ENCODE data around the gene PRRT4. TPM values are rescaled to one million over a fixed set of nuclear protein-coding genes. Genes with fewer than 3 reads are reported as not detected.

PRRT4 gene
- total and polyA plus RNA-seq, 9 of the 15 experiments (the other 6 are each of a cell fraction or from before 2014, with no cell fraction given), result not detected

- TF ChIP-seq, protein P1, sequence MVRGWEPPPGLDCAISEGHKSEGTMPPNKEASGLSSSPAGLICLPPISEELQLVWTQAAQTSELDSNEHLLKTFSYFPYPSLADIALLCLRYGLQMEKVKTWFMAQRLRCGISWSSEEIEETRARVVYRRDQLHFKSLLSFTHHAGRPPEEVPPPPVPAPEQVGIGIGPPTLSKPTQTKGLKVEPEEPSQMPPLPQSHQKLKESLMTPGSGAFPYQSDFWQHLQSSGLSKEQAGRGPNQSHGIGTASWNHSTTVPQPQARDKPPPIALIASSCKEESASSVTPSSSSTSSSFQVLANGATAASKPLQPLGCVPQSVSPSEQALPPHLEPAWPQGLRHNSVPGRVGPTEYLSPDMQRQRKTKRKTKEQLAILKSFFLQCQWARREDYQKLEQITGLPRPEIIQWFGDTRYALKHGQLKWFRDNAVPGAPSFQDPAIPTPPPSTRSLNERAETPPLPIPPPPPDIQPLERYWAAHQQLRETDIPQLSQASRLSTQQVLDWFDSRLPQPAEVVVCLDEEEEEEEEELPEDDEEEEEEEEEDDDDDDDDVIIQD (CRISPR knock-in tag; IDR thresholded peaks at IDR 0.05), result no peak
- TF ChIP-seq, protein P2, sequence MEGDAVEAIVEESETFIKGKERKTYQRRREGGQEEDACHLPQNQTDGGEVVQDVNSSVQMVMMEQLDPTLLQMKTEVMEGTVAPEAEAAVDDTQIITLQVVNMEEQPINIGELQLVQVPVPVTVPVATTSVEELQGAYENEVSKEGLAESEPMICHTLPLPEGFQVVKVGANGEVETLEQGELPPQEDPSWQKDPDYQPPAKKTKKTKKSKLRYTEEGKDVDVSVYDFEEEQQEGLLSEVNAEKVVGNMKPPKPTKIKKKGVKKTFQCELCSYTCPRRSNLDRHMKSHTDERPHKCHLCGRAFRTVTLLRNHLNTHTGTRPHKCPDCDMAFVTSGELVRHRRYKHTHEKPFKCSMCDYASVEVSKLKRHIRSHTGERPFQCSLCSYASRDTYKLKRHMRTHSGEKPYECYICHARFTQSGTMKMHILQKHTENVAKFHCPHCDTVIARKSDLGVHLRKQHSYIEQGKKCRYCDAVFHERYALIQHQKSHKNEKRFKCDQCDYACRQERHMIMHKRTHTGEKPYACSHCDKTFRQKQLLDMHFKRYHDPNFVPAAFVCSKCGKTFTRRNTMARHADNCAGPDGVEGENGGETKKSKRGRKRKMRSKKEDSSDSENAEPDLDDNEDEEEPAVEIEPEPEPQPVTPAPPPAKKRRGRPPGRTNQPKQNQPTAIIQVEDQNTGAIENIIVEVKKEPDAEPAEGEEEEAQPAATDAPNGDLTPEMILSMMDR (IDR thresholded peaks at IDR 0.05 in 2 of 3, conservative IDR thresholded peaks at IDR 0.05 in 1 of 3; ENCODE audit: insufficient read depth in 2 of 3, low read depth in 1 of 3, low read length in 3 of 3), result peak; percentile 95 to 99 (median 98)
- TF ChIP-seq MAZ (CRISPR knock-in tag; conservative IDR thresholded peaks at IDR 0.05 in 1 of 2, IDR thresholded peaks at IDR 0.05 in 1 of 2) (peak; percentile 21 to 36; a peak in 2 of 4 replicates), CC2D1A (IDR thresholded peaks at IDR 0.05) (peak; percentile 69), JUND (IDR thresholded peaks at IDR 0.05; ENCODE audit: borderline replicate concordance, low read depth, low read length) (0 out of 2 replicates have a peak, but pooled peaks have one; percentile 5), JUND (tag; IDR thresholded peaks at IDR 0.05; ENCODE audit: borderline replicate concordance, low read depth, low read length) (no peak), CBX5 (IDR thresholded peaks at IDR 0.05; ENCODE audit: borderline replicate concordance, low read depth) (no peak), YY1 (IDR thresholded peaks at IDR 0.05; ENCODE audit: borderline replicate concordance in 1 of 3, control insufficient read depth in 1 of 3, extremely low read depth in 1 of 3, insufficient read depth in 3 of 3, insufficient read length in 1 of 3, insufficient replicate concordance in 2 of 3, low read depth in 1 of 3, low read length in 2 of 3) (peak in 2 of 3 experiments; percentile 10 to 13), DEAF1 (CRISPR knock-in tag; IDR thresholded peaks at IDR 0.05) (peak; percentile 91), CREB3L1 (IDR thresholded peaks at IDR 0.05; ENCODE audit: borderline replicate concordance, low read depth) (no peak), BRCA1 (IDR thresholded peaks at IDR 0.05) (no peak), BRCA1 (CRISPR knock-in tag; IDR thresholded peaks at IDR 0.05) (no peak), HDAC6 (IDR thresholded peaks at IDR 0.05; ENCODE audit: low read depth, low read length) (no peak), ELF1 (tag; IDR thresholded peaks at IDR 0.05) (no peak), SRSF3 (IDR thresholded peaks at IDR 0.05; ENCODE audit: insufficient read depth, low read length) (no peak), ZNF212 (CRISPR knock-in tag; IDR thresholded peaks at IDR 0.05) (no peak), ZKSCAN1 (IDR thresholded peaks at IDR 0.05; ENCODE audit: low read depth, low read length) (peak; percentile 38; the same call in 1 of the 2 replicates), SPI1 (IDR thresholded peaks at IDR 0.05; ENCODE audit: borderline replicate concordance, low read depth, low read length) (0 out of 2 replicates have a peak, but pooled peaks have one; percentile 33), SMAD4 (CRISPR knock-in tag; conservative IDR thresholded peaks at IDR 0.05) (no peak), NR2C1 (IDR thresholded peaks at IDR 0.05) (no peak), NR2C1 (tag; IDR thresholded peaks at IDR 0.05) (no peak)
Measured at GRCh38 chr7:128398016-128398840, 36.7 kb upstream of the PRRT4 start (continued).

All from K562 (cell line).